ENCODE results near the gene MDC1. TPM values are rescaled to one million over a fixed set of nuclear protein-coding genes. Genes with fewer than 3 reads are reported as not detected.
"Not testable (repeated sequence)": the region's sequence is repeated elsewhere in the genome, so short reads cannot be mapped to it uniquely, and the experiment has no call there.

The MDC1 gene
- total RNA-seq, 4 donors from 2014 or later, result 9.8 to 16.7 (median 13.1) TPM

DNA sequence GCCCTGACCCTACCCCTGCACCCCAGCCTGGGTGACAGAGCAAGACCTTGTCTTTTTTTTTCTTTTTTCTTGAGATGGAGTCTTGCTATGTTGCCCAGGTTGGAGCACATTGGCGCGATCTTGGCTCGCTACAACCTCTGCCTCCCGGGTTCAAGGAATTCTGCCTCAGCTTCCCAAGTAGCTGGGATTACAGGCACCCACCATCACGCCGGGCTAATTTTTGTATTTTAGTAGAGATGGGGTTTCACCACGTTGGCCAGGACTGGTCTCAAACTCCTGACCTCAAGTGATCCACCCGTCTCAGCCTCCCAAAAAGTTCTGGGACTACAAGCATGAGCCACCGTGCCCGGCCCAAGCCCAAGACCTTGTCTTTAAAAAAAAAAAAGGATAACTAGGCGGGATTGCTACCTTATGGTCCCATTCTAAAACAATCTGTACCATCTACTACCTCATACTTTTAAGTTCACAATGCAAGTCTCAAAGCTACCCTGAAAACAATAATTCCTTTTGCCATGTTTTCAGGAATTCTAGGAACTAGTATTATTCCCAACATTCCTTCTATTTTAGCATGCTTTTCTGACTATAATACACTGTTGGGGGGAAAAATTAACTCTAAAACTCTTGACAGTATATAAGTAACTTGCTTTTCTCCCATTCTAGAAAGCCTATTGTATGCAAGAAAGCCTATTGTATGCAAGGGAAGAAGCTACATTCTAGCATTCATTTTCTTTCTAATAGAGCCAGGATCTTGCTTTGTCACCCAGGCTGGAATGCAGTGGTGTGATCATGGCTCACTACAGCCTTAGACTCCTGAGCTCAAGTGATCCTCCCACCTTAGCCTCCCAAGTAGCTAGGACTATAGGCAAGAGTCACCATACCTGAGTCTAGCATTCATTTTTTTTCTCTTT is 9.7 kb upstream of the MDC1 start:
- H3K27ac ChIP-seq, result peak overlapping the region in 3 of 4 donors; percentile 12 to 97 (median 94)
- TF ChIP-seq, protein P1, sequence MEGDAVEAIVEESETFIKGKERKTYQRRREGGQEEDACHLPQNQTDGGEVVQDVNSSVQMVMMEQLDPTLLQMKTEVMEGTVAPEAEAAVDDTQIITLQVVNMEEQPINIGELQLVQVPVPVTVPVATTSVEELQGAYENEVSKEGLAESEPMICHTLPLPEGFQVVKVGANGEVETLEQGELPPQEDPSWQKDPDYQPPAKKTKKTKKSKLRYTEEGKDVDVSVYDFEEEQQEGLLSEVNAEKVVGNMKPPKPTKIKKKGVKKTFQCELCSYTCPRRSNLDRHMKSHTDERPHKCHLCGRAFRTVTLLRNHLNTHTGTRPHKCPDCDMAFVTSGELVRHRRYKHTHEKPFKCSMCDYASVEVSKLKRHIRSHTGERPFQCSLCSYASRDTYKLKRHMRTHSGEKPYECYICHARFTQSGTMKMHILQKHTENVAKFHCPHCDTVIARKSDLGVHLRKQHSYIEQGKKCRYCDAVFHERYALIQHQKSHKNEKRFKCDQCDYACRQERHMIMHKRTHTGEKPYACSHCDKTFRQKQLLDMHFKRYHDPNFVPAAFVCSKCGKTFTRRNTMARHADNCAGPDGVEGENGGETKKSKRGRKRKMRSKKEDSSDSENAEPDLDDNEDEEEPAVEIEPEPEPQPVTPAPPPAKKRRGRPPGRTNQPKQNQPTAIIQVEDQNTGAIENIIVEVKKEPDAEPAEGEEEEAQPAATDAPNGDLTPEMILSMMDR (IDR thresholded peaks at IDR 0.05), result no peak
- WGBS, 2 donors (ENCODE audit: low coverage in 1 of 2), result 81 to 89% methylated on average over 8 to 11 of the region's 11 CpGs

DNA sequence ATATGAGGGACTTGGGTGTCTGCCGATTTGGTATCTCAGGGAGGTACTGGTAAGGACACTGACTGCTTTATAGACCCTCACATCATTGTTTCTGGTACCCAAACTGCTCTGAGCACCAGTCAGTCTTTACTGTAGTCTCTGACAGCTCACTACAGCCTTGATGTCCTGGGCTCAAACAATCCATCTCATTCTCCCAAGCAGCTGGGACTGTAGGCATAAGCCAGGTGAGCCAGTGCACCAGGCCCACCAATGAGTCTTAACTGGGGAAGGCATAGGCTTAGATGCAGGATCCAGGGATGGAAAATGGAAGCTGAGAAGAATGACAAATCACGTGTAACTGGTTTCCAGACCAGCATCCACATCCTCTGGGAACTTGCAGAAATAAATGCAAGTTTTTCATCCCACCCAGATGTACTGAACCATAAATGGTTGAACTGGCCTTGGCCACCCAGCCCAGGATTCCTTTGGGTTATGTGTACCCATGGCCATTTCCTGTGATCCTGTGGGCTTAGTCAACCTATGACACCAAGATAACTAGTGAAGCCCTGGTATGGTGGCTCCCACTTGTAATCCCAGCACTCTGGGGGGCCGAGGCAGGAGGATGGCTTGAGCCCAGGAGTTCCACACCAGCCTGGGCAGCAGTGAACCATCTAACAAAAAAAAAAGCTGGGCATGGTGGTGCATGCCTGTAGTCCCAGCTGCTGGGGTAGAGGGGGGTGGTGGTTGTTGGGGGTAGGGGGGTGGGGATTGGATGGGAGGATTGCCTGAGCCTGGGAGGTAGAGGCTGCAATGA is 8.8 kb upstream of the MDC1 start:
- Histone ChIP-seq H3K27ac (peak overlapping the region in 3 of 4 donors; percentile 12 to 97 (median 94)), H3K4me1 (peaks cover 2 to 77% (median 13%) of the 10 kb centered on the region in 3 donors), H3K27me3 (no peaks in the 10 kb centered on the region), H3K36me3 (peaks cover 0 to 85% of the 10 kb centered on the region in 2 donors), H3K4me3 (no peak overlapping the region), H3K9me3 (no peaks in the 10 kb centered on the region)
- no peak for ATAC-seq
- no peak for TF ChIP-seq POLR2A (IDR thresholded peaks at IDR 0.05)
- TF ChIP-seq EP300 (IDR thresholded peaks at IDR 0.05), result no peak
- TF ChIP-seq POLR2AphosphoS5 (IDR thresholded peaks at IDR 0.05), result peak; percentile 19
- WGBS, 2 donors (ENCODE audit: low coverage in 1 of 2), result 33 to 42% methylated on average over 2 of the region's 3 CpGs

More for the DNA sequence above, 9.7 kb upstream of the MDC1 start:
- Histone ChIP-seq H3K27me3 (no peaks in the 10 kb centered on the region), H3K4me3 (no peak overlapping the region), H3K9me3 (no peaks in the 10 kb centered on the region), H3K4me1 (peaks cover 2 to 82% (median 13%) of the 10 kb centered on the region in 3 donors), H3K36me3 (peaks cover 0 to 92% of the 10 kb centered on the region in 2 donors)
- no peak for ATAC-seq

DNA sequence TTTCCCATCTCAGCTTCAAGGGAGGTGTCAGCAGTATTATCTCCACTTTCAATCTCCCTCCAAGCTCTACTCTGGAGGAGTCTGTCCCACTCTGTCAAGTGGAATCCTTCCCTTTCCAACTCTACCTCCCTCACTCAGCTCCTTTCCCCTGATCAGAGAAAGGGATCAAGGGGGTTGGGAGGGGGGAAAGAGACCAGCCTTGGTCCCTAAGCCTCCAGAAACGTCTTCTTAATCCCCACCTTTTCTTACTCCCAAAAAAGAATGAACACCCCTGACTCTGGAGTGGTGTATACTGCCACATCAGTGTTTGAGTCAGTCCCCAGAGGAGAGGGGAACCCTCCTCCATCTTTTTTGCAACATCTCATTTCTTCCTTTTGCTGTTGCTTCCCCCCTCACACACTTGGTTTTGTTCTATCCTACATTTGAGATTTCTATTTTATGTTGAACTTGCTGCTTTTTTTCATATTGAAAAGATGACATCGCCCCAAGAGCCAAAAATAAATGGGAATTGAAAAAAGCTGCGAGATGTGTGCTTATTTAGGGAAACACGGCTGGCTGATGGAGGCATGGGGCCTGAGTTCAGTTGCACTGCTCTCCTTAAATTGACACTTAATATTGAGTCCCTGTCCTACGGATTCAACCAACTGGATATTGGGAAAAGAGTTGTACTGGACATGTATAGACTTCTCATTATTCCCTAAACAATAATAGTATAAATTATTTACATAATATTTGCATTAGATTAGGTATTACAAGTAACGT is 8.0 kb upstream of the MDC1 start:
- WGBS, 2 donors (ENCODE audit: low coverage in 1 of 2), result 10 to 12% methylated on average over 5 to 6 of the region's 6 CpGs
- Histone ChIP-seq H3K9me3 (no peaks in the 10 kb centered on the region), H3K27me3 (no peaks in the 10 kb centered on the region), H3K4me1 (peaks cover 2 to 69% (median 13%) of the 10 kb centered on the region in 3 donors), H3K4me3 (no peak overlapping the region), H3K27ac (peak overlapping the region in 2 of 4 donors; percentile 94 to 97), H3K36me3 (peaks cover 0 to 77% of the 10 kb centered on the region in 2 donors)
- TF ChIP-seq POLR2A (IDR thresholded peaks at IDR 0.05) (no peak), EP300 (IDR thresholded peaks at IDR 0.05) (no peak), POLR2AphosphoS5 (IDR thresholded peaks at IDR 0.05) (no peak)
- TF ChIP-seq, protein P1 (IDR thresholded peaks at IDR 0.05), result no peak
- ATAC-seq, result no peak

DNA sequence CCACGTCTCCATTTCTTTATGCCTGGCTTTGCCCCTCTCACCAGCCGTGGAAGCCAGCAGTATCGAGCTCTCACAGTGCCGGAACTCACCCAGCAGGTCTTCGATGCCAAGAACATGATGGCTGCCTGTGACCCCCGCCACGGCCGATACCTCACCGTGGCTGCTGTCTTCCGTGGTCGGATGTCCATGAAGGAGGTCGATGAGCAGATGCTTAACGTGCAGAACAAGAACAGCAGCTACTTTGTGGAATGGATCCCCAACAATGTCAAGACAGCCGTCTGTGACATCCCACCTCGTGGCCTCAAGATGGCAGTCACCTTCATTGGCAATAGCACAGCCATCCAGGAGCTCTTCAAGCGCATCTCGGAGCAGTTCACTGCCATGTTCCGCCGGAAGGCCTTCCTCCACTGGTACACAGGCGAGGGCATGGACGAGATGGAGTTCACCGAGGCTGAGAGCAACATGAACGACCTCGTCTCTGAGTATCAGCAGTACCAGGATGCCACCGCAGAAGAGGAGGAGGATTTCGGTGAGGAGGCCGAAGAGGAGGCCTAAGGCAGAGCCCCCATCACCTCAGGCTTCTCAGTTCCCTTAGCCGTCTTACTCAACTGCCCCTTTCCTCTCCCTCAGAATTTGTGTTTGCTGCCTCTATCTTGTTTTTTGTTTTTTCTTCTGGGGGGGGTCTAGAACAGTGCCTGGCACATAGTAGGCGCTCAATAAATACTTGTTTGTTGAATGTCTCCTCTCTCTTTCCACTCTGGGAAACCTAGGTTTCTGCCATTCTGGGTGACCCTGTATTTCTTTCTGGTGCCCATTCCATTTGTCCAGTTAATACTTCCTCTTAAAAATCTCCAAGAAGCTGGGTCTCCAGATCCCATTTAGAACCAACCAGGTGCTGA is 7.0 kb upstream of the MDC1 start:
- peak overlapping the region in 3 of 4 donors; percentile 94 to 99 (median 97) for H3K27ac ChIP-seq

DNA sequence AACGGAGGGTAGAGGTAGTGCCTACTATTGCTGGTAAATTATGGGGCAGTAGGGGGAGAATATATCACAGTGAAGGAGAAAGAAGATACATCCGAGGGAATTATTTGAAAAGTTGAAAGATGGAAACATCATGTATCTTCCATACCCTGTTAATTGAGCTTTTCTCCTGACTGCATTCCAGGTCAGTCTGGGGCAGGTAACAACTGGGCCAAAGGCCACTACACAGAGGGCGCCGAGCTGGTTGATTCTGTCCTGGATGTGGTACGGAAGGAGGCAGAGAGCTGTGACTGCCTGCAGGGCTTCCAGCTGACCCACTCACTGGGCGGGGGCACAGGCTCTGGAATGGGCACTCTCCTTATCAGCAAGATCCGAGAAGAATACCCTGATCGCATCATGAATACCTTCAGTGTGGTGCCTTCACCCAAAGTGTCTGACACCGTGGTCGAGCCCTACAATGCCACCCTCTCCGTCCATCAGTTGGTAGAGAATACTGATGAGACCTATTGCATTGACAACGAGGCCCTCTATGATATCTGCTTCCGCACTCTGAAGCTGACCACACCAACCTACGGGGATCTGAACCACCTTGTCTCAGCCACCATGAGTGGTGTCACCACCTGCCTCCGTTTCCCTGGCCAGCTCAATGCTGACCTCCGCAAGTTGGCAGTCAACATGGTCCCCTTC is 6.2 kb upstream of the MDC1 start:
- peak overlapping the region in 3 of 4 donors; percentile 94 to 99 (median 97) for H3K27ac ChIP-seq
- H3K4me1 ChIP-seq, result peaks cover 2 to 81% (median 22%) of the 10 kb centered on the region in 3 donors
- not testable (repeated sequence) for H3K27me3 ChIP-seq, H3K9me3 ChIP-seq, ATAC-seq, H3K4me3 ChIP-seq
- peaks cover 0 to 59% of the 10 kb centered on the region in 2 donors for H3K36me3 ChIP-seq
- 31 to 42% methylated on average over 8 of the region's 16 CpGs for WGBS, 2 donors (ENCODE audit: low coverage in 1 of 2)

More for the DNA sequence above, 7.0 kb upstream of the MDC1 start:
- not testable (repeated sequence) for H3K9me3 ChIP-seq, ATAC-seq, H3K27me3 ChIP-seq, H3K4me3 ChIP-seq
- WGBS, 2 donors (ENCODE audit: low coverage in 1 of 2), result 43 to 71% methylated on average over 6 to 11 of the region's 29 CpGs
- peak; percentile 7 for TF ChIP-seq POLR2AphosphoS5 (IDR thresholded peaks at IDR 0.05)
- TF ChIP-seq, protein P1 (IDR thresholded peaks at IDR 0.05), result peak in 1 of 4 experiments; percentile 14
- Histone ChIP-seq H3K36me3 (peaks cover 0 to 67% of the 10 kb centered on the region in 2 donors), H3K4me1 (peaks cover 2 to 75% (median 19%) of the 10 kb centered on the region in 3 donors)

All from gastroesophageal sphincter (tissue), 4 donors.